Mesendoderm (in vitro differentiated cells): Measurements from ENCODE around the gene ZFPM1.

Experiments used
- DNase-seq: peaks from one replicate; pipeline ENCODE4 v3.0.0; 2013
- H2AK5ac ChIP-seq: 2 replicates; pipeline ENCODE4 v1.6.1; 2013; ENCODE audit warnings: low read length, inconsistent platforms
- H2BK120ac ChIP-seq: 2 replicates; pipeline ENCODE4 v1.6.1; 2013; ENCODE audit warnings: low read depth, mild to moderate bottlenecking, low read length, moderate library complexity, mixed read lengths
- H2BK15ac ChIP-seq: replicated peaks from 2 replicates; pipeline ENCODE4 v1.6.1; 2013; ENCODE audit warnings: low read depth, mild to moderate bottlenecking, moderate library complexity
- H2BK5ac ChIP-seq: 2 replicates; pipeline ENCODE4 v1.6.1; 2013; ENCODE audit warnings: low read length, inconsistent platforms
- H3K18ac ChIP-seq: 2 replicates; pipeline ENCODE4 v1.6.1; 2013; ENCODE audit warnings: mild to moderate bottlenecking, low read length, mixed read lengths
- H3K23ac ChIP-seq: one replicate; pipeline ENCODE4 v1.6.1; 2013; ENCODE audit warnings: low read length
- H3K27ac ChIP-seq: 2 replicates; pipeline ENCODE4 v1.5.1; 2013; ENCODE audit warnings: low read depth, mild to moderate bottlenecking, inconsistent platforms, low read length, moderate library complexity
- H3K27me3 ChIP-seq: 2 replicates; pipeline ENCODE4 v1.6.1; 2013; ENCODE audit warnings: low read length, control low read depth, mild to moderate bottlenecking, inconsistent platforms; ENCODE audit not compliant: insufficient read depth, poor library complexity
- H3K36me3 ChIP-seq: 2 replicates; pipeline ENCODE4 v1.6.1; 2013; ENCODE audit warnings: low read length, inconsistent platforms; ENCODE audit not compliant: control insufficient read depth, insufficient read depth
- H3K4ac ChIP-seq: one replicate; pipeline ENCODE4 v1.6.1; 2013; ENCODE audit warnings: low read depth, mild to moderate bottlenecking, low read length, moderate library complexity
- H3K4me1 ChIP-seq: 2 replicates; pipeline ENCODE4 v1.6.1; 2013; ENCODE audit warnings: low read depth, low read length, inconsistent platforms; ENCODE audit not compliant: control insufficient read depth
- H3K4me2 ChIP-seq: 2 replicates; pipeline ENCODE4 v1.6.1; 2013; ENCODE audit warnings: low read length
- H3K4me3 ChIP-seq: 2 replicates; pipeline ENCODE4 v1.5.1; 2013; ENCODE audit warnings: mild to moderate bottlenecking, low read length
- H3K56ac ChIP-seq: one replicate; pipeline ENCODE4 v1.6.1; 2013; ENCODE audit warnings: low read length
- H3K79me1 ChIP-seq: 2 replicates; pipeline ENCODE4 v1.6.1; 2013; ENCODE audit warnings: low read length, inconsistent platforms
- H3K79me2 ChIP-seq: 2 replicates; pipeline ENCODE4 v1.6.1; 2013; ENCODE audit warnings: mild to moderate bottlenecking, low read length; ENCODE audit not compliant: control insufficient read depth, insufficient read depth
- H3K9ac ChIP-seq: 2 replicates; pipeline ENCODE4 v1.6.1; 2013; ENCODE audit warnings: low read length, inconsistent platforms
- H4K5ac ChIP-seq: one replicate; pipeline ENCODE4 v1.6.1; 2013; ENCODE audit warnings: low read length
- H4K8ac ChIP-seq: one replicate; pipeline ENCODE4 v1.6.1; 2013; ENCODE audit warnings: low read depth, mild to moderate bottlenecking, control low read depth, low read length, moderate library complexity
- WGBS: extraction: QIAGEN DNeasy Blood & Tissue Kit; methylation state at CpG from one replicate; pipeline ENCODE4 v1.1.7; 2013; ENCODE audit warnings: low lambda C conversion rate, missing lambda C conversion rate; ENCODE audit not compliant: insufficient coverage; ENCODE audit errors: extremely low coverage; 5-methylcytosine and 5-hydroxymethylcytosine counted together

The ZFPM1 gene

DNA sequence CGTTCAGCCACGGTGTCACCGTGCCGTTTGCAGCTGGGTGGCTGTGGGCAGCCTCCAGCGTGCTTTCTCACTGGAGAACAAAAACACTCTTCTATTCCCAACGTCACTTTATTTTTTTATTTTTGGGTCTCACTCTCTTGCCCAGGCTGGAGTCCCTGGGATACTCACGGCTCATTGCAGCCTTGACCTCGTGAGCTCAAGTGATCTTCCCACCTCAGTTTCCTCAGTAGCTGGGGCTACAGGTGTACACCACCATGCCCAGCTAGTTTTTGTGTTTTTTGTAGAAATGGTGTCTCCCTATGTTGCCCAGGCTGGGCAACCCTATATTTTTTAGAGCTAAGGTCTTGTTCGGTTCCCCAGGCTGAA lies 82.8 kb downstream of the ZFPM1 start:
- Histone ChIP-seq H3K79me2 (no peaks in the 10 kb centered on the region), H2BK120ac (no peak overlapping the region), H3K9ac (no peak overlapping the region), H4K5ac (no peak overlapping the region), H3K18ac (no peak overlapping the region), H3K36me3 (no peaks in the 10 kb centered on the region), H3K23ac (no peak overlapping the region), H3K27ac (no peak overlapping the region), H3K79me1 (peaks cover 4% of the 10 kb centered on the region), H4K8ac (no peak overlapping the region), H2BK5ac (no peak overlapping the region), H3K27me3 (no peaks in the 10 kb centered on the region), H3K4ac (no peak overlapping the region), H2BK15ac (no peak overlapping the region), H2AK5ac (no peak overlapping the region), H3K4me2 (no peak overlapping the region), H3K4me3 (no peak overlapping the region), H3K4me1 (peaks cover 2% of the 10 kb centered on the region), H3K56ac (no peak overlapping the region)
- no CpG with 5 or more reads among the region's 9 CpGs for WGBS
- no peak for DNase-seq

DNA sequence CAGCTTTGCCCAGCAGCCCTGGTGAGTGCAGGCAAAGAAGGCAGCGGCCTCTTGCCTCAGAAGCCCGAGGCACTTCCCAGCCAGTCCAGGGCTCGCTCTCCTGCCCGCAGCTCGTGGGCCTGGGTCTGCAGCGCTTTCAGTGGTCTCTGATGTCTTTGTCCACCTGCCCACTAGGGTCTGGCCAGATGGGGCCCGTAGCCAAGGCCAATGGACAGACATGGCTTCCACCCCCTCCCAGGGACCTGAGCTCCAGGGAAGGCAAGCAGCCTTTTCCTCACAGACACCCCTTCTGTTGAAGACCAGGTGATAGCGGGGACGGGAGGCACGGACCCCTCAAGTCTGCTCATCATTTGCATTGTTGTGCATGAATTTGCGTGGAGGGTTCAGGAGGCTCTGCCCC lies 83.4 kb downstream of the ZFPM1 start:
- H3K27ac ChIP-seq = no peak overlapping the region
- no peaks in the 10 kb centered on the region for H3K27me3 ChIP-seq
- H2BK5ac ChIP-seq = no peak overlapping the region
- no peaks in the 10 kb centered on the region for H3K36me3 ChIP-seq
- H3K4ac ChIP-seq = no peak overlapping the region
- no peak overlapping the region for H3K4me3 ChIP-seq
- no peak overlapping the region for H3K9ac ChIP-seq
- WGBS = no CpG with 5 or more reads among the region's 11 CpGs
- H3K79me1 ChIP-seq = peaks cover 4% of the 10 kb centered on the region
- H3K23ac ChIP-seq = no peak overlapping the region
- H4K8ac ChIP-seq = no peak overlapping the region
- H3K4me2 ChIP-seq = no peak overlapping the region
- DNase-seq = no peak
- H2AK5ac ChIP-seq = no peak overlapping the region
- H3K79me2 ChIP-seq = no peaks in the 10 kb centered on the region
- H3K18ac ChIP-seq = no peak overlapping the region
- peaks cover 2% of the 10 kb centered on the region for H3K4me1 ChIP-seq
- no peak overlapping the region for H2BK120ac ChIP-seq
- H2BK15ac ChIP-seq = no peak overlapping the region
- H3K56ac ChIP-seq = no peak overlapping the region
- no peak overlapping the region for H4K5ac ChIP-seq

DNA sequence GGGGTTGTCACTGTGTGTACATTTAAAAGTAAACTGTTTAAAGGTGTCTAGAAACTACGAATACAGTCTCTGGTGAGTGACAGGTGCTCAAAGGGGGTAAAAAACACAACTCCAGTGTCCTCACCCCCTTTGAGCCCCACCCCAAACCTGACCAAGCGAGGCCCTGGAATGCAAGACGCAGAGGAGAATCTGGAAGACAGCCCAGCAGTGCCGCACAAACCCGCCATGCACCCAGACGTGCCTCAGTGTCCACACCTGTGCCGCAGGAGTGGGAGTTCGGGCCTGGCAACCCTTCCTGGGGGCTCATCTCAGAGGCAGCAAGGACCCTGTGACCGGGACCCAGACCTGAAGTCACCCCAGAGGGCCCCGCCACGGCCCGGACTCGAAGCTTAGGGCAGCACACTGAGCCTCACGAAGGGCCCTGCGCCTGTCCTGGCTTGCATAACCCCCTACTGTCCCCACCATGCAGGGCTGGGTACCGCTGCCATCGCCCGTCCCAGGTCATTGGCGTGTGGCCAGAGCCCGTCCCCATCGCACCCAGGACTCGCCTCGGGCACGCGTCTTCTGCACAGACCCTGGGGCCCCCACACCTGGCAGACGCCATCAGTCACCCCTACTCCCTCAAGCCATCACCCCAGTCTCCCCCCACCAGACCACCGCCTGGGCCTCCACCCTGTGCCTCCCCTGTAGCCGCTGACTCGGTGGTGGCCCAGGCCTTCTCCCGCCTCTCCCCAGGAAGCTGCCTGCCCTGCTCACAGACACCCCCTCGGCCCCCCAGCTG lies 84.1 kb downstream of the ZFPM1 start:
- Histone ChIP-seq H3K27me3 (no peaks in the 10 kb centered on the region), H3K56ac (no peak overlapping the region), H3K4me1 (peaks cover 2% of the 10 kb centered on the region), H3K18ac (no peak overlapping the region), H3K36me3 (no peaks in the 10 kb centered on the region), H3K4me3 (no peak overlapping the region), H2BK15ac (no peak overlapping the region), H2BK120ac (no peak overlapping the region), H3K27ac (no peak overlapping the region), H3K79me2 (no peaks in the 10 kb centered on the region), H3K9ac (no peak overlapping the region), H4K8ac (no peak overlapping the region), H2AK5ac (no peak overlapping the region), H3K79me1 (peaks cover 4% of the 10 kb centered on the region), H2BK5ac (no peak overlapping the region), H3K4me2 (no peak overlapping the region), H3K4ac (no peak overlapping the region), H3K23ac (no peak overlapping the region), H4K5ac (no peak overlapping the region)
- no CpG with 5 or more reads among the region's 31 CpGs for WGBS
- no peak for DNase-seq

- Histone ChIP-seq H2AK5ac (no peak overlapping the region), H3K79me1 (peaks cover 4% of the 10 kb centered on the region), H2BK15ac (no peak overlapping the region), H3K9ac (no peak overlapping the region), H4K8ac (no peak overlapping the region), H4K5ac (no peak overlapping the region), H3K4ac (no peak overlapping the region), H3K23ac (no peak overlapping the region), H3K4me1 (peaks cover 2% of the 10 kb centered on the region), H2BK120ac (no peak overlapping the region), H3K4me2 (no peak overlapping the region), H2BK5ac (no peak overlapping the region), H3K36me3 (no peaks in the 10 kb centered on the region), H3K18ac (no peak overlapping the region), H3K27ac (no peak overlapping the region), H3K79me2 (no peaks in the 10 kb centered on the region), H3K4me3 (no peak overlapping the region), H3K56ac (no peak overlapping the region), H3K27me3 (no peaks in the 10 kb centered on the region)
- no peak for DNase-seq
- no CpG with 5 or more reads among the region's 4 CpGs for WGBS
Measured at GRCh38 chr16:88537859-88538258, 84.8 kb downstream of the ZFPM1 start.

DNA sequence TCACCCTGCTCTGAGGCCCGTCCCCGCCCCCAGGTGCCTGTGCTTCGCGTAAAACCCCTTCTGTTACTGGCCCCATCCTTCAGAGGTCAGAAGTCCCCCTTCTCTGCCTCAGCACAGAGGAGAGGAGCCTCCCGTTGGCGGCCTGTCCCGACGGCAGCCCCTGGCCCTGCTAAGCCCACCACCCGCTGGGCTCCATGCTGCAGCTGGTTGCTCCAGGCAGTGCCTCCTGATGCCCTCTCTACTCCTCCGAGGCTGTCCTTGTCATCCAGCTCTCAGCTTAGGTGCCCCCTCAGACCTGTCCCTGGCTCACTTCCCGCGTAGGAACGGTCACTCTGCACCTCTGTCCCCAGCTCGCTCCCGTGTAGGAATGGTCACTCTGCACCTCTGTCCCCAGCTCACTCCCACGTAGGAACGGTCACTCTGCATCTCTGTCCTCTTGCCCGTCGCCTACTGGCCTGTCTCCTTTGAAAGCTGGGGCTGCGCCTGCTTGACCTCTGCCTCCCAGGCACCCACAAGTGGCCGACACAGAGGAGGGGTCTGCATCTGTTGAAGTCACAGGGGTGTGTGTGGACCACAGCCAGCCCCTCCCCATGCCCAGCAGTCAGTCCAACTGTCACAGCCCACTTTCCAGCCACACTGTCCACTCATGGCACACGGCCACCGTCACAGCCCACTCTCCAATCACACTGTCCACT lies 85.4 kb downstream of the ZFPM1 start:
- H3K27ac ChIP-seq = no peak overlapping the region
- peak overlapping the region; percentile 2 for H3K56ac ChIP-seq
- no peaks in the 10 kb centered on the region for H3K36me3 ChIP-seq
- H2BK15ac ChIP-seq = no peak overlapping the region
- no peak overlapping the region for H3K4ac ChIP-seq
- H4K8ac ChIP-seq = no peak overlapping the region
- no peak overlapping the region for H3K4me3 ChIP-seq
- no peaks in the 10 kb centered on the region for H3K27me3 ChIP-seq
- DNase-seq = no peak
- no peak overlapping the region for H2BK5ac ChIP-seq
- no peak overlapping the region for H3K18ac ChIP-seq
- no peak overlapping the region for H3K23ac ChIP-seq
- H3K79me1 ChIP-seq = peaks cover 4% of the 10 kb centered on the region
- no peaks in the 10 kb centered on the region for H3K79me2 ChIP-seq
- H2AK5ac ChIP-seq = no peak overlapping the region
- no peak overlapping the region for H3K4me2 ChIP-seq
- no peak overlapping the region for H3K9ac ChIP-seq
- H2BK120ac ChIP-seq = no peak overlapping the region
- H4K5ac ChIP-seq = no peak overlapping the region
- no CpG with 5 or more reads among the region's 23 CpGs for WGBS
- peaks cover 2% of the 10 kb centered on the region for H3K4me1 ChIP-seq
